ENCODE results near the gene MOGAT2. TPM values are rescaled to one million over a fixed set of nuclear protein-coding genes. Genes with fewer than 3 reads are reported as not detected.

MOGAT2 gene
- total RNA-seq, 1 experiment from 2014 or later, result 0.39 TPM

- POLR2A ChIA-PET, result no interaction called here
- no peak overlapping the region for H3K4me3 ChIP-seq (ENCODE audit: low read depth, low read length)
Observed at GRCh38 chr11:75763846-75764245, 46.2 kb downstream of the MOGAT2 start.

GRCh38 chr11:75765116-75765515, 47.5 kb downstream of the MOGAT2 start:
- no peak overlapping the region for H3K27ac Mint-ChIP-seq (ENCODE audit: unreplicated experiment)
- Histone ChIP-seq H3K36me3 (ENCODE audit: control insufficient read depth, insufficient read depth, low read length) (no peaks in the 10 kb centered on the region), H3K9me3 (no peaks in the 10 kb centered on the region), H3K4me1 (peaks cover 43% of the 10 kb centered on the region), H3K27me3 (replicated peaks; ENCODE audit: control insufficient read depth, insufficient read depth, low read length) (no peaks in the 10 kb centered on the region), H3K4me3 (ENCODE audit: low read depth, low read length) (no peak overlapping the region)
- BruUV-seq (replicated peaks), result no TSS peak
- H3K4me1 Mint-ChIP-seq (ENCODE audit: low read depth, unreplicated experiment), result peaks cover 41% of the 10 kb centered on the region
- peaks cover 11% of the 10 kb centered on the region for H3K36me3 Mint-ChIP-seq (ENCODE audit: insufficient read depth, unreplicated experiment)
- peak in 1 of 2 experiments; percentile 29 for DNase-seq
- no peak overlapping the region for H3K4me3 Mint-ChIP-seq (ENCODE audit: unreplicated experiment)
- CTCF ChIA-PET, result interaction anchor here (0.7 kb wide), 1 partner anchor 177 kb away, joined by 4 read pairs; no protein-coding TSS in a partner anchor
- POLR2A ChIA-PET, result no interaction called here
- TF ChIP-seq CTCF (IDR thresholded peaks at IDR 0.05; ENCODE audit: insufficient read depth in 1 of 2, low read depth in 1 of 2, low read length in 1 of 2, severe bottlenecking in 1 of 2, unreplicated experiment in 1 of 2), result no peak
- intact Hi-C loops (cut with micrococcal nuclease; ENCODE audit: unreplicated experiment), result no loop called here
- no peaks in the 10 kb centered on the region for H3K9me3 Mint-ChIP-seq (ENCODE audit: unreplicated experiment)
- no peaks in the 10 kb centered on the region for H3K27me3 Mint-ChIP-seq (ENCODE audit: insufficient read depth, unreplicated experiment)

More at GRCh38 chr11:75763846-75764245, 46.2 kb downstream of the MOGAT2 start:
- Histone ChIP-seq H3K36me3 (ENCODE audit: control insufficient read depth, insufficient read depth, low read length) (no peaks in the 10 kb centered on the region), H3K4me1 (peaks cover 48% of the 10 kb centered on the region), H3K9me3 (no peaks in the 10 kb centered on the region), H3K27me3 (replicated peaks; ENCODE audit: control insufficient read depth, insufficient read depth, low read length) (no peaks in the 10 kb centered on the region)
- intact Hi-C loops (cut with micrococcal nuclease; ENCODE audit: unreplicated experiment), result loop anchor here (1.0 to 2.0 kb wide), 3 partner anchors 15 to 66 kb away; no protein-coding TSS in a partner anchor
- Mint-ChIP-seq H3K4me1 (ENCODE audit: low read depth, unreplicated experiment) (peaks cover 49% of the 10 kb centered on the region), H3K4me3 (ENCODE audit: unreplicated experiment) (no peak overlapping the region), H3K36me3 (ENCODE audit: insufficient read depth, unreplicated experiment) (peaks cover 11% of the 10 kb centered on the region), H3K9me3 (ENCODE audit: unreplicated experiment) (no peaks in the 10 kb centered on the region), H3K27me3 (ENCODE audit: insufficient read depth, unreplicated experiment) (no peaks in the 10 kb centered on the region), H3K27ac (ENCODE audit: unreplicated experiment) (peak overlapping the region; percentile 83)
- DNase-seq, result peak in 1 of 2 experiments; percentile 26
- no peak for TF ChIP-seq CTCF (IDR thresholded peaks at IDR 0.05; ENCODE audit: insufficient read depth in 1 of 2, low read depth in 1 of 2, low read length in 1 of 2, severe bottlenecking in 1 of 2, unreplicated experiment in 1 of 2)
- CTCF ChIA-PET, result interaction anchor here (0.5 to 2.3 kb wide), 5 partner anchors 22 to 166 kb away, joined by 3 to 10 read pairs (median 4); no protein-coding TSS in a partner anchor
- BruUV-seq (replicated peaks), result no TSS peak

GRCh38 chr11:75766443-75767227, 49.0 kb downstream of the MOGAT2 start:
- H3K9me3 ChIP-seq, result no peaks in the 10 kb centered on the region
- ChIA-PET POLR2A (no interaction called here), CTCF (interaction anchor here (0.5 to 1.3 kb wide), 2 partner anchors 69 to 97 kb away, joined by 3 to 5 read pairs; no protein-coding TSS in a partner anchor)
- no peaks in the 10 kb centered on the region for H3K27me3 ChIP-seq (replicated peaks; ENCODE audit: control insufficient read depth, insufficient read depth, low read length)
- H3K4me3 Mint-ChIP-seq (ENCODE audit: unreplicated experiment), result no peak overlapping the region
- no peaks in the 10 kb centered on the region for H3K9me3 Mint-ChIP-seq (ENCODE audit: unreplicated experiment)
- H3K27ac Mint-ChIP-seq (ENCODE audit: unreplicated experiment), result peak overlapping the region; percentile 98
- peaks cover 31% of the 10 kb centered on the region for H3K4me1 ChIP-seq
- H3K27me3 Mint-ChIP-seq (ENCODE audit: insufficient read depth, unreplicated experiment), result no peaks in the 10 kb centered on the region
- no peaks in the 10 kb centered on the region for H3K36me3 ChIP-seq (ENCODE audit: control insufficient read depth, insufficient read depth, low read length)
- intact Hi-C loops (cut with micrococcal nuclease; ENCODE audit: unreplicated experiment), result no loop called here
- TF ChIP-seq CTCF (IDR thresholded peaks at IDR 0.05; ENCODE audit: insufficient read depth in 1 of 2, low read depth in 1 of 2, low read length in 1 of 2, severe bottlenecking in 1 of 2, unreplicated experiment in 1 of 2), result no peak
- peaks cover 46% of the 10 kb centered on the region for H3K4me1 Mint-ChIP-seq (ENCODE audit: low read depth, unreplicated experiment)
- no TSS peak for BruUV-seq (replicated peaks)
- H3K36me3 Mint-ChIP-seq (ENCODE audit: insufficient read depth, unreplicated experiment), result peaks cover 11% of the 10 kb centered on the region
- no peak for DNase-seq
- H3K4me3 ChIP-seq (ENCODE audit: low read depth, low read length), result no peak overlapping the region
